HK-2 (cell line): Measurements from ENCODE around the gene LCK.
"Not testable (repeated sequence)": the region's sequence is repeated elsewhere in the genome, so short reads cannot be mapped to it uniquely, and the experiment has no call there.

ENCODE experiments used
- DNase-seq: peaks from one replicate; pipeline ENCODE4 v3.0.0-alpha.2; 2018; ENCODE audit not compliant: unreplicated experiment

LCK gene

GRCh38 chr1:32273391-32274208 lies 22.5 kb downstream of the LCK start:
- peak; percentile 74 for DNase-seq

- no peak for DNase-seq
Observed at GRCh38 chr1:32274646-32275340, 23.7 kb downstream of the LCK start.

- no peak for DNase-seq
Observed at GRCh38 chr1:32275424-32275823, 24.4 kb downstream of the LCK start.

GRCh38 chr1:32276032-32276782 lies 25.1 kb downstream of the LCK start:
- no peak for DNase-seq

GRCh38 chr1:32284777-32285176 lies 33.7 kb downstream of the LCK start:
- DNase-seq: not testable (repeated sequence)

- no peak for DNase-seq
Observed at GRCh38 chr1:32285658-32286057, 34.6 kb downstream of the LCK start.

- no peak for DNase-seq
Observed at GRCh38 chr1:32286763-32287162, 35.7 kb downstream of the LCK start.

- no peak for DNase-seq
Observed at GRCh38 chr1:32289256-32289655, 38.2 kb downstream of the LCK start.

- DNase-seq: peak; percentile 18
Observed at GRCh38 chr1:32291145-32291707, 40.2 kb downstream of the LCK start.

GRCh38 chr1:32291708-32292538 lies 40.9 kb downstream of the LCK start, which contains the start of gene HDAC1:
HDAC1 (plus strand) TSS chr1:32292083; CDS start chr1:32292170, 87 bp downstream.
- DNase-seq: peak; percentile 98

GRCh38 chr1:32298211-32298610 lies 47.1 kb downstream of the LCK start:
- not testable (repeated sequence) for DNase-seq

GRCh38 chr1:32299327-32299726 lies 48.3 kb downstream of the LCK start:
- DNase-seq: no peak

GRCh38 chr1:32303358-32303757 lies 52.3 kb downstream of the LCK start:
- DNase-seq: no peak

- DNase-seq: no peak
Observed at GRCh38 chr1:32303997-32304622, 53.0 kb downstream of the LCK start.

- no peak for DNase-seq
Observed at GRCh38 chr1:32305310-32305709, 54.2 kb downstream of the LCK start.

- DNase-seq: no peak
Observed at GRCh38 chr1:32307324-32307723, 56.3 kb downstream of the LCK start.

- no peak for DNase-seq
Observed at GRCh38 chr1:32309960-32310359, 58.9 kb downstream of the LCK start.

GRCh38 chr1:32311709-32312393 lies 60.8 kb downstream of the LCK start:
- DNase-seq: no peak

- DNase-seq: no peak
Observed at GRCh38 chr1:32316903-32317277, 65.8 kb downstream of the LCK start.
